IMR-90 (cell line): ENCODE measurements around the gene LPO. TPM values are rescaled to one million over a fixed set of nuclear protein-coding genes. Genes with fewer than 3 reads are reported as not detected.

ENCODE experiments used
- ATAC-seq: fragments of 200-7000 bp; cut with Tn5 transposase; 2 replicates; pipeline ENCODE4 v1.9.1; 2020; ENCODE audit warnings: low read depth, mild to moderate bottlenecking, moderate library complexity
- BruUV-seq: library from RNA; stranded (reverse); fragments of 400-500 nt; replicated peaks from 2 replicates; lab custom pipeline; 2021; lab: Mats Ljungman, UMichigan
- CTCF ChIA-PET: fragments of 300-600 bp; formaldehyde crosslinking; extraction: SDS; loops from one replicate; lab custom pipeline; 2021; ENCODE audit warnings: antibody characterized with exemption; lab: Yijun Ruan, JAX
- POLR2A ChIA-PET: fragments of 300-600 bp; sonication (Branson Sonifier 250); formaldehyde crosslinking; loops from one replicate; lab custom pipeline; 2022; ENCODE audit warnings: antibody characterized with exemption; ENCODE audit not compliant: unreplicated experiment; lab: Charles Lee
- DNase-seq: peaks from one replicate; pipeline ENCODE4 v3.0.0; 2013
- H2AFZ ChIP-seq: replicated peaks from 2 replicates; pipeline ENCODE3; 2013; ENCODE audit warnings: low read length, mild to moderate bottlenecking; ENCODE audit not compliant: poor library complexity
- H2AK5ac ChIP-seq: 2 replicates; pipeline ENCODE4 v1.6.1; 2013; ENCODE audit warnings: low read depth, low read length, inconsistent platforms
- H2AK9ac ChIP-seq: replicated peaks from 2 replicates; pipeline ENCODE3; 2013; ENCODE audit warnings: mild to moderate bottlenecking, low read depth, low read length, moderate library complexity; ENCODE audit not compliant: poor library complexity
- H2BK120ac ChIP-seq: 2 replicates; pipeline ENCODE4 v1.6.1; 2013; ENCODE audit warnings: low read depth, low read length, inconsistent platforms
- H2BK15ac ChIP-seq: 3 replicates; pipeline ENCODE4 v1.6.1; 2013; ENCODE audit warnings: low read depth, low read length, inconsistent platforms
- H2BK20ac ChIP-seq: 2 replicates; pipeline ENCODE4 v1.6.1; 2013; ENCODE audit warnings: low read depth, mild to moderate bottlenecking, inconsistent platforms, low read length, moderate library complexity
- H2BK5ac ChIP-seq: 2 replicates; pipeline ENCODE4 v1.6.1; 2013; ENCODE audit warnings: mild to moderate bottlenecking, low read depth, low read length, inconsistent platforms; ENCODE audit not compliant: poor library complexity, severe bottlenecking
- H3K14ac ChIP-seq: replicated peaks from 2 replicates; pipeline ENCODE4 v1.6.1; 2013; ENCODE audit warnings: low read depth, low read length, inconsistent platforms
- H3K18ac ChIP-seq: 2 replicates; pipeline ENCODE4 v1.6.1; 2013; ENCODE audit warnings: low read depth, low read length, control low read depth
- H3K23ac ChIP-seq: 2 replicates; pipeline ENCODE4 v1.6.1; 2013; ENCODE audit warnings: low read depth, low read length, inconsistent platforms
- H3K27ac ChIP-seq: 2 replicates; pipeline ENCODE4 v1.5.1; 2013; ENCODE audit warnings: mild to moderate bottlenecking, control low read depth, low read length; ENCODE audit not compliant: insufficient read depth
- H3K27me3 ChIP-seq: 2 replicates; pipeline ENCODE4 v1.6.1; 2013; ENCODE audit warnings: low read length; ENCODE audit not compliant: control insufficient read depth, insufficient read depth
- H3K36me3 ChIP-seq: 2 replicates; pipeline ENCODE4 v1.6.1; 2013; ENCODE audit warnings: low read length, mixed read lengths; ENCODE audit not compliant: control insufficient read depth, insufficient read depth
- H3K4ac ChIP-seq: 2 replicates; pipeline ENCODE4 v1.6.1; 2013; ENCODE audit warnings: low read depth, low read length, inconsistent platforms
- H3K4me1 ChIP-seq: 2 replicates; pipeline ENCODE4 v1.6.1; 2013; ENCODE audit warnings: low read length, mixed read lengths; ENCODE audit not compliant: control insufficient read depth, insufficient read depth
- H3K4me2 ChIP-seq: 2 replicates; pipeline ENCODE4 v1.6.1; 2013; ENCODE audit warnings: low read depth, mild to moderate bottlenecking, control low read depth, low read length, moderate library complexity
- H3K4me3 ChIP-seq: 2 replicates; pipeline ENCODE4 v1.5.1; 2013; ENCODE audit warnings: low read depth, mild to moderate bottlenecking, control low read depth, low read length, moderate library complexity; ENCODE audit not compliant: insufficient read depth
- H3K56ac ChIP-seq: 2 replicates; pipeline ENCODE4 v1.6.1; 2013; ENCODE audit warnings: low read length, inconsistent platforms; ENCODE audit not compliant: insufficient read depth; ENCODE audit errors: extremely low read depth
- H3K79me1 ChIP-seq, 2 experiments: 2 replicates each; pipeline ENCODE4 v1.6.1; 2013; ENCODE audit warnings: low read length in 2 of 2, inconsistent platforms in 1 of 2, low read depth in 1 of 2
- H3K9ac ChIP-seq: 2 replicates; pipeline ENCODE4 v1.6.1; 2013; ENCODE audit warnings: low read depth, low read length, control low read depth
- H3K9me1 ChIP-seq: 2 replicates; pipeline ENCODE4 v1.6.1; 2013; ENCODE audit warnings: low read length, inconsistent platforms; ENCODE audit not compliant: insufficient read depth
- H3K9me3 ChIP-seq: 2 replicates; pipeline ENCODE4 v1.6.1; 2013; ENCODE audit warnings: low read length; ENCODE audit not compliant: control insufficient read depth, insufficient read depth
- H4K20me1 ChIP-seq: 2 replicates; pipeline ENCODE4 v1.6.1; 2013; ENCODE audit warnings: low read length, inconsistent platforms; ENCODE audit not compliant: insufficient read depth
- H4K5ac ChIP-seq: 2 replicates; pipeline ENCODE4 v1.6.1; 2013; ENCODE audit warnings: mild to moderate bottlenecking, low read depth, low read length, control low read depth
- H4K8ac ChIP-seq, 2 experiments: 2 replicates each; pipeline ENCODE4 v1.6.1; 2013; ENCODE audit warnings: low read depth in 2 of 2, low read length in 2 of 2, control low read depth in 1 of 2, inconsistent platforms in 1 of 2
- H4K91ac ChIP-seq: 2 replicates; pipeline ENCODE4 v1.6.1; 2013; ENCODE audit warnings: low read depth, low read length, inconsistent platforms; ENCODE audit not compliant: insufficient read depth
- CHD1 ChIP-seq: IDR thresholded peaks from 2 replicates; pipeline ENCODE4 v1.6.1; 2012; ENCODE audit warnings: low read depth, low read length, improper control_type of control experiment
- FOS ChIP-seq: fragments of 150-350 bp; IDR thresholded peaks from 2 replicates; pipeline ENCODE4 v1.6.1; 2016; ENCODE audit warnings: low read depth, low read length
- MAFK ChIP-seq: IDR thresholded peaks from 2 replicates; pipeline ENCODE4 v1.6.1; 2012; ENCODE audit warnings: low read depth, low read length, improper control_type of control experiment
- MAZ ChIP-seq: IDR thresholded peaks from 2 replicates; pipeline ENCODE4 v1.6.1; 2012; ENCODE audit warnings: low read depth, mild to moderate bottlenecking, low read length, improper control_type of control experiment, moderate library complexity, borderline replicate concordance
- MXI1 ChIP-seq: IDR thresholded peaks from 2 replicates; pipeline ENCODE4 v1.6.1; 2012; ENCODE audit warnings: low read depth, mild to moderate bottlenecking, low read length, moderate library complexity, borderline replicate concordance
- NFE2L2 ChIP-seq: fragments of 150-350 bp; IDR thresholded peaks from 2 replicates; pipeline ENCODE4 v1.6.1; 2016; ENCODE audit warnings: low read depth, mild to moderate bottlenecking, low read length
- POLR2A ChIP-seq: IDR thresholded peaks from 2 replicates; pipeline ENCODE4 v1.6.1; 2012; ENCODE audit warnings: mild to moderate bottlenecking, low read depth, low read length
- RAD21 ChIP-seq: IDR thresholded peaks from 2 replicates; pipeline ENCODE4 v1.6.1; 2012; ENCODE audit warnings: low read length, improper control_type of control experiment
- RFX5 ChIP-seq: IDR thresholded peaks from 2 replicates; pipeline ENCODE4 v1.8.0; 2012; ENCODE audit warnings: low read depth, mild to moderate bottlenecking, low read length, moderate library complexity
- SMC3 ChIP-seq: fragments of 150-350 bp; IDR thresholded peaks from 2 replicates; pipeline ENCODE4 v1.6.1; 2016; ENCODE audit warnings: low read depth, mild to moderate bottlenecking, antibody characterized with exemption, low read length, moderate library complexity
- WGBS, 2 experiments: methylation state at CpG; one replicate each; pipeline versions ENCODE4 v1.1.5 to v1.1.7; 2013; ENCODE audit warnings: missing lambda C conversion rate in 2 of 2; ENCODE audit not compliant: insufficient read length in 1 of 2; ENCODE audit errors: extremely low coverage in 2 of 2; 5-methylcytosine and 5-hydroxymethylcytosine counted together
- dilution Hi-C: fragments of 300-500 bp; cut with HindIII; formaldehyde crosslinking; loops from one replicate; pipeline ENCODE4 v1.14.3; 2018; ENCODE audit warnings: low sequenced_read_pairs; ENCODE audit not compliant: unreplicated experiment
- in situ Hi-C: fragments of 300-500 bp; cut with MboI; formaldehyde crosslinking; loops from 3 replicates; pipeline ENCODE4 v1.14.3; 2019; ENCODE audit warnings: low sequenced_read_pairs, inconsistent platforms, mixed read lengths
- intact Hi-C: fragments of 100-400 bp; cut with micrococcal nuclease; formaldehyde crosslinking; loops from 2 replicates; pipeline ENCODE4 v1.10.0; 2022
- polyA plus RNA-seq, 3 experiments: library from polyadenylated mRNA; depleted of rRNA; stranded (reverse); fragments of >200 nt; gene quantifications; 2 replicates each; pipeline ENCODE4 v1.2.3, GENCODE V29; 2012; ENCODE audit warnings: low replicate concordance in 1 of 3
- total RNA-seq: library from RNA; depleted of rRNA; stranded (reverse); fragments of >200 nt; gene quantifications from 2 replicates; pipeline ENCODE4 v1.2.3, GENCODE V29; 2012
- TF ChIP-seq, protein P1 (sequence below): fragments of 150-350 bp; IDR thresholded peaks from 2 replicates; pipeline ENCODE4 v1.6.1; 2016; ENCODE audit warnings: low read depth, mild to moderate bottlenecking, low read length, moderate library complexity, borderline replicate concordance
- TF ChIP-seq, protein P2 (sequence below): fragments of 150-350 bp; IDR thresholded peaks from 2 replicates; pipeline ENCODE4 v1.6.1; 2017; ENCODE audit warnings: mild to moderate bottlenecking, antibody characterized with exemption, low read length, low read depth

Gene LPO
- total and polyA plus RNA-seq, 2 of the 4 experiments (the other 2 are of a cell fraction): not detected

- H3K23ac ChIP-seq: no peak overlapping the region
- H3K27me3 ChIP-seq: peaks cover 2% of the 10 kb centered on the region; the same call in 1 of the 2 replicates
- no peak overlapping the region for H2BK5ac ChIP-seq
- H2AK9ac ChIP-seq: no peak overlapping the region
- no peak overlapping the region for H3K4me2 ChIP-seq
- no peak overlapping the region for H3K56ac ChIP-seq
- intact Hi-C loops: no loop called here
- H2AK5ac ChIP-seq: no peak overlapping the region
- no peak overlapping the region for H3K14ac ChIP-seq
- DNase-seq (no peak), ATAC-seq (no peak)
- ChIA-PET CTCF (no interaction called here), POLR2A (no interaction called here)
- no peak overlapping the region for H3K4me3 ChIP-seq
- no peaks in the 10 kb centered on the region for H3K9me3 ChIP-seq
- BruUV-seq: no TSS peak
- no peak overlapping the region for H4K91ac ChIP-seq
- no peaks in the 10 kb centered on the region for H3K36me3 ChIP-seq
- no peaks in the 10 kb centered on the region for H4K20me1 ChIP-seq
- TF ChIP-seq MXI1 (no peak), CHD1 (no peak), POLR2A (no peak), MAZ (no peak), NFE2L2 (no peak), MAFK (no peak), FOS (no peak), RFX5 (no peak), RAD21 (no peak), SMC3 (no peak)
- TF ChIP-seq, protein P1, sequence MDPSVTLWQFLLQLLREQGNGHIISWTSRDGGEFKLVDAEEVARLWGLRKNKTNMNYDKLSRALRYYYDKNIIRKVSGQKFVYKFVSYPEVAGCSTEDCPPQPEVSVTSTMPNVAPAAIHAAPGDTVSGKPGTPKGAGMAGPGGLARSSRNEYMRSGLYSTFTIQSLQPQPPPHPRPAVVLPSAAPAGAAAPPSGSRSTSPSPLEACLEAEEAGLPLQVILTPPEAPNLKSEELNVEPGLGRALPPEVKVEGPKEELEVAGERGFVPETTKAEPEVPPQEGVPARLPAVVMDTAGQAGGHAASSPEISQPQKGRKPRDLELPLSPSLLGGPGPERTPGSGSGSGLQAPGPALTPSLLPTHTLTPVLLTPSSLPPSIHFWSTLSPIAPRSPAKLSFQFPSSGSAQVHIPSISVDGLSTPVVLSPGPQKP: no peak
- TF ChIP-seq, protein P2, sequence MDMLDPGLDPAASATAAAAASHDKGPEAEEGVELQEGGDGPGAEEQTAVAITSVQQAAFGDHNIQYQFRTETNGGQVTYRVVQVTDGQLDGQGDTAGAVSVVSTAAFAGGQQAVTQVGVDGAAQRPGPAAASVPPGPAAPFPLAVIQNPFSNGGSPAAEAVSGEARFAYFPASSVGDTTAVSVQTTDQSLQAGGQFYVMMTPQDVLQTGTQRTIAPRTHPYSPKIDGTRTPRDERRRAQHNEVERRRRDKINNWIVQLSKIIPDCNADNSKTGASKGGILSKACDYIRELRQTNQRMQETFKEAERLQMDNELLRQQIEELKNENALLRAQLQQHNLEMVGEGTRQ: no peak
- H3K18ac ChIP-seq: no peak overlapping the region
- dilution Hi-C loops: no loop called here
- no peak overlapping the region for H3K9ac ChIP-seq
- no peak overlapping the region for H4K5ac ChIP-seq
- WGBS, 2 experiments: no CpG with 5 or more reads among the region's 2 CpGs
- H3K79me1 ChIP-seq: no peaks in the 10 kb centered on the region
- no peak overlapping the region for H2BK120ac ChIP-seq
- H4K8ac ChIP-seq: no peak overlapping the region
- H3K27ac ChIP-seq: no peak overlapping the region
- H2AFZ ChIP-seq: no peak overlapping the region
- no peaks in the 10 kb centered on the region for H3K9me1 ChIP-seq
- H2BK15ac ChIP-seq: no peak overlapping the region
- H2BK20ac ChIP-seq: no peak overlapping the region
- no peaks in the 10 kb centered on the region for H3K4me1 ChIP-seq
- in situ Hi-C loops: no loop called here
- no peak overlapping the region for H3K4ac ChIP-seq
These were observed 51.5 kb downstream of the LPO start for GRCh38 chr17:58289869-58290268.
